GM18511 (cell line): ENCODE measurements around the gene PIEZO2.
A peak's percentile ranks its signal among the peaks of the same experiment; 100 is the strongest.
"Not testable (repeated sequence)": the region's sequence is repeated elsewhere in the genome, so short reads cannot be mapped to it uniquely, and the experiment has no call there.

Experiments
- ATAC-seq: cut with Tn5 transposase; IDR thresholded peaks from one replicate; pipeline ENCODE4 v1.9.1; 2021; ENCODE audit warnings: mild to moderate bottlenecking, moderate library complexity; ENCODE audit not compliant: unreplicated experiment

PIEZO2 gene

DNA sequence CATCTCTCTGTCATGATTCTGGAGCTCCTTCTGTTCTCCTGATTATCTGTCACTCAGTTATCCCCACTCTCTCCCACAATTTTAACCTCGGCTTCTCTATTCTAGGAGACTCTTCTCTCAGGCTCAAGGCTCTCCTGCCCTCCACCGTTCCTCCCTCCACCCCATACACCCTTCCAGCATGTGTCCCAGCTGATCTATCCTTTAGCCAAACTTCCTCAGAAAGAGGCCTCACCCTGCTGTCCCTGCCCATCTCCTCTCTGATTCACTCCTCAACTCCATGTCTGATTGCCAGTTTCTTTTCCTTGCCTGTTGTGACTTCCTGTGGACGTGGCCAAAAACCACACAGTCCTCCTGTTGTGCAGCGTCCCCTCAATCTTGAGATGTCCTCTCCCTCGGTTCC is 505.4 kb downstream of the PIEZO2 start:
- ATAC-seq, result not testable (repeated sequence)

- ATAC-seq, result not testable (repeated sequence)
These were observed 506.3 kb downstream of the PIEZO2 start for GRCh38 chr18:10642915-10643524.

DNA sequence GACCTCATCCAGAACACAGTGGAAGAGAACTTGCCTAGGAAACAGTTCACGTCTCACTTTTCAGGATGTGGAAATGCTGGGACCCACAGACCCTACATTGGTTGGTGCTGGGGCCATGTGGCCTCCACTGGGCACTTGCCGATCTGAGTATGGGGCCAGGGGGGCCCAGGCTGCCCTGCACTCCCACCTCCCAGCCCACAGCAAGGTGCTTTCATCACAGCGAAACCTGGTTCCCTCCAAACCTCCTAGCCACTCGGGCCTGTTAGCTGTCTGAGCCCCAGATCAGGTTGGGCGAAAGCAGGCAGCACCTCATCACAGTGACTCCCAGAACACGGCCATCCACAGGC is 510.9 kb downstream of the PIEZO2 start:
- not testable (repeated sequence) for ATAC-seq

GRCh38 chr18:10637858-10638538 is 511.4 kb downstream of the PIEZO2 start:
- ATAC-seq, result not testable (repeated sequence)

GRCh38 chr18:10629076-10629475 is 520.3 kb downstream of the PIEZO2 start:
- ATAC-seq, result peak; percentile 99

DNA sequence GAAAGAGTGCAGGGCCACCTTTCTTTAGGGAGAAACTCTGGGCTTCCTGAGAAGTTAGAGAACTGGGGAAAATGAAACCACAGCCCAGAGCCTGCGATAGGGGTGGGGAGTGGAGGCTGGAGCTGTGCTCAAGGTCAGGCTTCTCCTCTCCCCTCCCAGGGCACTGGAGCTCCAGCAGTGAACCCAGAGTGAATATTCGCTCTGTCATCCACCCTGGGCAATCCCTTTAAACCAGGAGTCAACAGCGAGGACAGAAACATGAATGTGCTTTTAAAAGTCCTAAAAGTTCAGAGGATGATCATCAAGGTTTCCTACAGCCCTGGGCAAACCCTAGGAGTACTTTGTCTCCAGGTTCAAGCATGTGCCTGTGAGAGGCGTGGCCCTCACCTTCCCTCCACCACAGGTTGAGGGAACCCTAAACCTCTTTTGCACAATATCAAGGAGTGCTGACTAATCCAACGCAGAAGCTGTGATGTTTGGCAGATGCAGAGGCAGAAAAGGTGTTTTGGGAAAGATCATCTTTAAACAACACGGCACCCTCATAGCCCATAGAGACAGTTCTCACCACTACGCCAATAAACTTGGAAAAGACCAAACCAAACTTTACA is 522.7 kb downstream of the PIEZO2 start:
- ATAC-seq, result not testable (repeated sequence)

DNA sequence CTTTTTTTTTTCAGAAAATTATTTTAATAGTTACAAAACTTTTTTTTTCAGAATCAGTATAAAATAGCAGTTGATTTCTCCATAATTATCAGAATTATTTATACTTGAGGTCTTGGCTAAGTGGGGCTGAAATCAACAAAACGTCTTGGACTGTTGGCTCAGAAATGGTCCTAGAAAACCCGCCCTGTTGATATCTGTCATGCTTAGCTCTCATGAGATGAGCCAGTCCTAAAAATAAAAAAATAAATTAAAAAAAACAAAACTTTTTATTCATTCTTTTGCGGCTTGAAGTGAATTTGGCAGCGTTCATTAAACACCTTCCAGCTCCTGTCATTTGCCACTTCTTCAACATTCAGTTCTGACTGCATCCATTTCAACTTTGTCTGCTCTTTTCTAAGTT is 525.8 kb downstream of the PIEZO2 start:
- ATAC-seq, result not testable (repeated sequence)

- not testable (repeated sequence) for ATAC-seq
These were observed 526.4 kb downstream of the PIEZO2 start for GRCh38 chr18:10622982-10623381.

GRCh38 chr18:10620670-10621329 is 528.6 kb downstream of the PIEZO2 start:
- ATAC-seq, result not testable (repeated sequence)
